ELF-1 (cell line): ENCODE measurements around the gene FXYD4.
"Not testable (repeated sequence)": the region's sequence is repeated elsewhere in the genome, so short reads cannot be mapped to it uniquely, and the experiment has no call there.

Experiments
- DNase-seq: peaks from one replicate; pipeline ENCODE4 v3.0.0-alpha.2; 2016; ENCODE audit warnings: low read depth, low spot score

The FXYD4 gene

DNA sequence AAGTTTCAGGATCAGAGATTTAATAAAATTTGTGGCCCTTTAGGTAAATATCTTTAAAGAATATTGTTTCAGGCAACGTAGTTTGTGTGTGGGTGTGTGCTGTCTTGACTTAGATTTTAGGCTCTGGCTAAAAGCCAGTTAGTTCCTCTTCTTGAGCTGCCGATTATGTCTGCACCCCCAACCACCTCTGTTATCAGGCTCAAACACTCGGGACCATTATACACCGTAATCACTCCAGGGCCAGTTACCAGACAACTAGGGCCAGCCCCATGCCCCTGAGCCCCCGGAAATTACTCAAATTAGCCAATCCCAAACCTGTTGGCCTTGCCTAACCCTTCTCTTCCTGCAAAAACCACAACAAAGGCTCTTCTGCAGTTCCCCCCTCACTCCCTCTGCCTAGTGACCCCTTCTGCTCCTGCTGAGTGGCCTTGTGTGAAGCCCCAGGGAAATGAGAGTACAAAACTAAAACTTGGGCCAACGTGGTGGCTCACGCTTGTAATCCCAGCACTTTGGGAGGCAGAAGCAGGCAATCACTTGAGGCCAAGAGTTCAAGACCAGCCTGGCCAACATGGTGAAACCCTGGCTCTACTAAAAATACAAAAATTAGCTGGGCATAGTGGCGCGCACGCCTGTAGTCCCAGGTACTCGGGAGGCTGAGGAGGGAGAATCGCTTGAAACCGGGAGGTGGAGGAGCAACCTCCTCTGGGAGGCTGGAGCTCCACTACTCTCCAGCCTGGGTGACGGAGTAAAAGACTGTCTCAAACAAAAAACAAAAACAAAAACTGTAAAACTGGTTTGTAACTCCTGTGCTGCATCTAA lies 46.7 kb downstream of the FXYD4 start:
- DNase-seq: peak; percentile 76

DNA sequence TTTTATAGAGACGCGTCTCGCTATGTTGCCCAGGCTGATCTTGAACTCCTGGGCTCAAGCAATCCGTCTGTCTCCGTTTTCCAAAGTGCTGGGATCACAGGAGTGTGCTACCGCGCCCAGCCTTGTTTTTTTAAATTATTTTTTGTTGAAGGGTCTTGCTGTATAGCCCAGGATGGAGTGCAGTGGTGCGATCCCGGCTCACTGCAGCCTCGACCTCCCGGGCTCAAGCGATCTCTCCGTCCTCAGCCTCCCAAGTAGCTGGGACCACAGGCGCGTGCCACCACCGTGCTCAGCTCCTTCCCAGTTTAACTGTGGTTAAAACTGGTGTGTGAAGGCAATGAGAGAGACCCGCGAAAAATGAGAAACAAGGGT lies 48.5 kb downstream of the FXYD4 start:
- no peak for DNase-seq

DNA sequence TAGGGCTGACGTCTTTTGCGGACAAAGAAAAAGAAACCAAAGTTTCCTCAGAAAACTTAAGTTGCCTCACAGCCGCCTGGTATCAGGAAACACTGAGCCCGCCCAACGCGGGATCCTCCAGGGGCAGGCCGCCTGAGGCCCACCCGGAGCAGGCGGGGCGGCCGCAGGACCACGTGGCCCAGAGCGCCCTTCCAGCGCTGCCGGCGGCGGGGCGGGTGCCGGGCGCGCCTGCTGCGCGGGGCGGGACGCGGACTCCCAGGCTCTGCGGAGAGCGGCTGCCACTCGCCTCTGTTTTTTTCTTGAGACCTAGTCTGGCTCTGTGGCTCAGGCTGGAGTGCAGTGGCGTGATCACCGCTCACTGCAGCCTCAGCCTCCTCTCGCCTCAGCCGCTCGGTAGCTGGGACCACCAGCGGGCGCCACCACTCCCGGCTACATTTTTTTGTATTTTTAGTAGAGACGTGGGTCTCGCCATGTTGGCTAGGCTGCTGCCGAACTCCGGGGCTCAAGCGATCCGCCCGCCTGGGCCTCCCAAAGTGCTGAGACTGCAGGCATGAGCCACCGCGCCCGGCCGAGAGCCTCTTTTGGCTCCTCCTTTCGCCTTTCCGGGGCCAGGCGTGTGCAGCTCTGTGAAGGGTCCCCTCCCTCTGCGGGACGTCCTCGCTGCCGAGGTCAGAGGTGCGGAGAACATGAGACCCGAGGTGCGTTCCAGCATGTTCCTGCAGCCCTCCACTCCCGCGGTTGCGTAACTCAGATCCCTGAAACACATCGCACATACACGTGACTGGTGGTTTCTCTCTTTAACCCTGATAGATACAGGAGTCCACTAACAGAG lies 49.1 kb downstream of the FXYD4 start:
- DNase-seq: peak; percentile 90

DNA sequence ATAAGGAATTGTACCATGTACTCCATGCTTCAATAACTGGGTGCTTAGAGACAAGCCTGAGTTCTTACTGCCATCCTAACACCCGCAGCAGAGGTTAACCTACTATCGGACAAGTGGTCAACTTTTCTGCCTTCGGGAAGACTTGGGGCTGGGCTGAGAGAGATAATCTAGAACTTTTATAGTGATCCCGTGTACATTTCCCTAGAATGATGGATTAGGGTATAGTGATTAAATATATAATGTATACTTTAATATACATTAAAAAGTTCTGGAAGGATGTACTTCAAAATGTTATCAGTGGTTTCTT lies 49.7 kb downstream of the FXYD4 start:
- no peak for DNase-seq

DNA sequence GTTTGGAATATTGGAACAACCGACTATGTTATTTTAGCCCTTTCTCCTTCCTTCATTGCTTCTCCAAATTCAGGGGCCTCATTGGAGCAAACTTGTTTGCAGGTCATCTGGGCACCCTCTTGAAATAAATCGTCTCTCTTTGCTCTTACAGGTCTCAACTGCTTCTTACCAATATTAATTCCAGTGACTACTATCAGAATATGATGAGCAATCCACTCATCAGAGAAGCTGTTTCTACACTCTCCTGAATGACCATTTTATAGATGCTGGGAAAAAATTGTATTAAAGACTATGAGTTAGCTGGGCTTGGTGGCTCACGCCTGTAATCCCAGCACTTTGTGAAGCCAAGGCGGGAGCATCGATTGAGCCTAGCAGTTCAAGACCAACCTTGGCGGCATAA lies 50.1 kb downstream of the FXYD4 start:
- no peak for DNase-seq

DNA sequence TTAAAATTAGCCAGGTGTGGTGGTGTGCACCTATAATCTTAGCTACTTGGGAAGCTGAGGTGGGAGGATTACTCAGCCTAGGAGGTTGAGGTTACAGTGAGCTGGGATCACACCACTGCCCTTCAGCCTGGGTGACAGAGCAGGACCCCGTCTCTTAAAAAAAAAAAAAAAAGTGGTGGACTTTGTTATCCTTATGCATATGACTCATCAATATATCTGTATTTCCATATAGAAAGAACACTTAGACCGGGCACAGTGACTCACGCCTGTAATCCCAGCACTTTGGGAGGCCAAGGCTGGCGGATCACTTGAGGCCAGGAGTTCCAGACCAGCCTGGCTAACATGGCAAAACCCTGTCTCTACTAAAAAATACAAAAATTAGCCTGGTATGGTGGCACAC lies 50.5 kb downstream of the FXYD4 start:
- not testable (repeated sequence) for DNase-seq

DNA sequence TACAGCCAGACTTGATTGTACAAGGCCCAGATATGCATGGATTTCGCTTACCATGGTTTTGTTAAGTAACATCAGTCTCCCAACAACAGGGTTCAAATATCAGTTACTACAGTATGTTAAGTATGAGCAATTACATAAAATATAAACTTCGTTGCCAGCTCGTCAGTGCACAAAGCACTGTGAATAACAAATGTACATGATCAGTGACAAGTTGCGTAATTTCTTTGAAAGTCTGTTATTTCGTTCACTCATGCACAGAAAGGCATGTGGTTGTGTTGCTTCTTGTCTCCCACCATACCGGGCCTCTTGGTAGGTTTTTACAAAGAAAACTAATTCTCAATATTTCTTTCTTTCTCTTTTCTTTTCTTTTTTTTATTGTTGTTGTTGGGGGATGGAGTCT lies 53.0 kb downstream of the FXYD4 start:
- no peak for DNase-seq
